GM12878 (cell line): ENCODE data around the gene SUCO. TPM values are rescaled to one million over a fixed set of nuclear protein-coding genes. Genes with fewer than 3 reads are reported as not detected.

Source experiments
- ATAC-seq: fragments of 200-7000 bp; cut with Tn5 transposase; 3 replicates; pipeline ENCODE4 v1.9.1; 2020; ENCODE audit warnings: mild to moderate bottlenecking, moderate library complexity
- BruUV-seq: library from RNA; stranded (reverse); fragments of 400-500 nt; replicated peaks from 2 replicates; lab custom pipeline; 2021; lab: Mats Ljungman, UMichigan
- CTCF ChIA-PET: fragments of 300-600 bp; sonication (Branson Sonifier 250); formaldehyde crosslinking; extraction: SDS; loops from one replicate; lab custom pipeline; 2021; ENCODE audit warnings: inconsistent platforms; lab: Yijun Ruan, JAX
- POLR2A ChIA-PET: fragments of 350-600 bp; formaldehyde crosslinking; extraction: SDS; loops from one replicate; lab custom pipeline; 2021; ENCODE audit warnings: inconsistent platforms; lab: Charles Lee
- RAD21 ChIA-PET: fragments of 300-600 bp; sonication (Branson Sonifier 250); formaldehyde crosslinking; loops from one replicate; lab custom pipeline; 2023; ENCODE audit warnings: antibody characterized with exemption; ENCODE audit not compliant: unreplicated experiment; lab: Charles Lee
- SMC1A ChIA-PET: fragments of 300-600 bp; sonication (Branson Sonifier 250); formaldehyde crosslinking; loops from one replicate; lab custom pipeline; 2023; ENCODE audit not compliant: unreplicated experiment, uncharacterized antibody; lab: Charles Lee
- DNase-seq: peaks from one replicate; pipeline ENCODE4 v3.0.0-alpha.2; 2011; ENCODE audit warnings: low read depth, low spot score
- FAIRE-seq: peaks from 3 replicates; lab custom pipeline; 2011; peaks lifted over from hg19 to GRCh38; lab: Jason Lieb, UNC
- H2AFZ ChIP-seq: 2 replicates; pipeline ENCODE4 v1.6.0; 2011; ENCODE audit warnings: low read depth, low read length, control low read depth; ENCODE audit not compliant: control insufficient read depth
- H3K27ac ChIP-seq: 2 replicates; pipeline ENCODE4 v1.5.1; 2011; ENCODE audit warnings: control low read depth; ENCODE audit not compliant: control insufficient read depth, insufficient read depth
- H3K27me3 ChIP-seq, 2 experiments: replicated peaks in 1 of 2; 2 replicates each; pipeline versions ENCODE4 v1.6.0 to v1.6.1; 2011; ENCODE audit warnings: low read length in 1 of 2; ENCODE audit not compliant: control insufficient read depth in 2 of 2, insufficient read depth in 2 of 2
- H3K36me3 ChIP-seq, 2 experiments: 2 replicates each; pipeline ENCODE4 v1.5.1; 2011; ENCODE audit warnings: low read length in 1 of 2; ENCODE audit not compliant: control insufficient read depth in 2 of 2, insufficient read depth in 2 of 2
- H3K4me1 ChIP-seq: 2 replicates; pipeline ENCODE4 v1.6.1; 2011; ENCODE audit warnings: mild to moderate bottlenecking, low read length, moderate library complexity, mixed read lengths; ENCODE audit not compliant: control insufficient read depth, insufficient read depth
- H3K4me2 ChIP-seq: 2 replicates; pipeline ENCODE4 v1.6.0; 2011; ENCODE audit warnings: control low read depth; ENCODE audit not compliant: control insufficient read depth, insufficient read depth
- H3K4me3 ChIP-seq: fragments of 200-600 bp; sonication (generic); 2 replicates; pipeline ENCODE4 v1.5.1; 2016
- H3K79me2 ChIP-seq: 2 replicates; pipeline ENCODE4 v1.6.0; 2011; ENCODE audit warnings: low read length; ENCODE audit not compliant: control insufficient read depth, insufficient read depth
- H3K9ac ChIP-seq: 2 replicates; pipeline ENCODE4 v1.8.0; 2011; ENCODE audit warnings: low read length, control low read depth, mixed read lengths; ENCODE audit not compliant: control insufficient read depth, insufficient read depth
- H3K9me3 ChIP-seq: replicated peaks from 3 replicates; pipeline ENCODE4 v1.5.1; 2011; ENCODE audit warnings: mild to moderate bottlenecking, low read length; ENCODE audit not compliant: control insufficient read depth, insufficient read depth
- H4K20me1 ChIP-seq: 2 replicates; pipeline ENCODE4 v1.6.0; 2011; ENCODE audit not compliant: control insufficient read depth, insufficient read depth
- BACH1 ChIP-seq: fragments of 450-650 bp; IDR thresholded peaks from 2 replicates; pipeline ENCODE4 v1.6.1; 2017; ENCODE audit warnings: mild to moderate bottlenecking, borderline replicate concordance
- CBFB ChIP-seq: IDR thresholded peaks from 2 replicates; pipeline ENCODE4 v1.6.1; 2016; ENCODE audit warnings: antibody characterized with exemption, low read depth
- CBX5 ChIP-seq: sonication (generic); IDR thresholded peaks from 2 replicates; pipeline ENCODE4 v1.6.1; 2016; ENCODE audit warnings: low read depth, moderate library complexity, mild to moderate bottlenecking, inconsistent platforms
- CREM ChIP-seq: IDR thresholded peaks from 2 replicates; pipeline ENCODE4 v1.6.1; 2014; ENCODE audit warnings: antibody characterized with exemption, low read depth
- EZH2 ChIP-seq: IDR thresholded peaks from 2 replicates; pipeline ENCODE4 v1.6.1; 2012; ENCODE audit warnings: low read depth, mild to moderate bottlenecking, control low read depth, inconsistent platforms, low read length, borderline replicate concordance; ENCODE audit not compliant: control insufficient read depth
- IKZF1 ChIP-seq: fragments of 450-650 bp; conservative IDR thresholded peaks from 2 replicates; pipeline ENCODE4 v1.6.1; 2017; ENCODE audit warnings: antibody characterized with exemption, mild to moderate bottlenecking
- KAT2A ChIP-seq: conservative IDR thresholded peaks from 2 replicates; pipeline ENCODE4 v1.6.1; 2011; ENCODE audit warnings: low read depth, low read length; ENCODE audit not compliant: control insufficient read depth
- NFXL1 ChIP-seq: fragments of 450-650 bp; IDR thresholded peaks from 2 replicates; pipeline ENCODE4 v1.6.1; 2017; ENCODE audit warnings: antibody characterized with exemption, mild to moderate bottlenecking, borderline replicate concordance
- NKRF ChIP-seq: fragments of 450-650 bp; conservative IDR thresholded peaks from 2 replicates; pipeline ENCODE4 v1.6.1; 2017; ENCODE audit warnings: mild to moderate bottlenecking, moderate library complexity
- PAX8 ChIP-seq: fragments of 450-650 bp; IDR thresholded peaks from 2 replicates; pipeline ENCODE4 v1.6.1; 2017; ENCODE audit warnings: mild to moderate bottlenecking, moderate library complexity
- POLR2AphosphoS5 ChIP-seq: IDR thresholded peaks from 2 replicates; pipeline ENCODE4 v1.6.1; 2011; ENCODE audit warnings: mild to moderate bottlenecking, low read length, inconsistent platforms
- TCF3 ChIP-seq: IDR thresholded peaks from 2 replicates; pipeline ENCODE4 v1.6.1; 2012; ENCODE audit warnings: low read depth, mild to moderate bottlenecking, low read length, borderline replicate concordance; ENCODE audit not compliant: insufficient read depth
- WRNIP1 ChIP-seq: IDR thresholded peaks from 2 replicates; pipeline ENCODE4 v1.6.1; 2011; ENCODE audit warnings: low read depth, low read length, improper control_type of control experiment, borderline replicate concordance
- ZNF384 ChIP-seq: IDR thresholded peaks from 2 replicates; pipeline ENCODE4 v1.6.1; 2012; ENCODE audit warnings: low read depth, mild to moderate bottlenecking, low read length, improper control_type of control experiment, borderline replicate concordance
- WGBS: methylation state at CpG from one replicate; pipeline ENCODE4 v1.1.6; 2016; ENCODE audit warnings: low lambda C conversion rate; ENCODE audit not compliant: insufficient replicate concordance, insufficient coverage; ENCODE audit errors: missing lambda C conversion rate; 5-methylcytosine and 5-hydroxymethylcytosine counted together
- in situ Hi-C: fragments of 300-500 bp; cut with MboI; formaldehyde crosslinking; loops from 9 replicates; pipeline ENCODE4 v1.14.3; 2018; ENCODE audit warnings: mixed read lengths
- intact Hi-C: fragments of 100-400 bp; cut with micrococcal nuclease; formaldehyde crosslinking; loops from one replicate; pipeline ENCODE4 v1.14.2; 2022; ENCODE audit not compliant: unreplicated experiment
- polyA plus RNA-seq, 11 experiments: library from polyadenylated mRNA; depleted of rRNA in 4 of 11; unstranded in 6 of 11; stranded (reverse) in 5 of 11; fragments of >200 nt; fragmentation: Nextera tagmentation in 4 of 11; fragmentation: Illumina TruSeq in 1 of 11; extraction: Ambion mirVana in 4 of 11; extraction: Trizol in 1 of 11; gene quantifications; 1 replicate in 1 of 11; 2 replicates in 10 of 11; pipeline versions ENCODE4 v1.2.1 to v1.2.3, GENCODE V29; 2011 to 2016; ENCODE audit warnings: inconsistent platforms in 2 of 11, missing spikeins in 2 of 11, low read depth in 1 of 11
- total RNA-seq, 4 experiments: library from RNA; depleted of rRNA in 3 of 4; stranded (reverse); fragments of >200 nt in 3 of 4; fragmentation: Illumina TruSeq in 1 of 4; extraction: Trizol in 1 of 4; gene quantifications; 2 replicates each; pipeline versions ENCODE4 v1.2.1 to v1.2.3, GENCODE V29; 2013 to 2021
- TF ChIP-seq, protein P1 (sequence below): IDR thresholded peaks from 2 replicates; pipeline ENCODE4 v1.6.1; 2012; ENCODE audit warnings: low read depth, low read length, improper control_type of control experiment
- TF ChIP-seq, protein P2 (sequence below): fragments of 450-650 bp; IDR thresholded peaks from 2 replicates; pipeline ENCODE4 v1.6.1; 2014; ENCODE audit warnings: mild to moderate bottlenecking
- TF ChIP-seq, protein P3 (sequence below): fragments of 450-650 bp; IDR thresholded peaks from 2 replicates; pipeline ENCODE4 v1.6.1; 2017; ENCODE audit warnings: mild to moderate bottlenecking
- TF ChIP-seq, protein P4 (sequence below): fragments of 450-650 bp; IDR thresholded peaks from 2 replicates; pipeline ENCODE4 v1.6.1; 2016; ENCODE audit warnings: mild to moderate bottlenecking

The SUCO gene
- total and polyA plus RNA-seq, 10 of the 15 experiments (the other 5 are each of a cell fraction or from before 2014, with no cell fraction given): 1.7 to 15.3 (median 8.4) TPM

- Histone ChIP-seq H3K27ac (no peak overlapping the region), H3K9ac (no peak overlapping the region), H3K36me3 (no peaks in the 10 kb centered on the region), H3K4me2 (no peak overlapping the region), H4K20me1 (no peaks in the 10 kb centered on the region), H2AFZ (no peak overlapping the region), H3K4me1 (no peaks in the 10 kb centered on the region), H3K79me2 (no peaks in the 10 kb centered on the region), H3K4me3 (no peak overlapping the region), H3K9me3 (no peaks in the 10 kb centered on the region), H3K27me3 (no peaks in the 10 kb centered on the region)
- ATAC-seq: no peak
- TF ChIP-seq POLR2AphosphoS5: no peak
- no peak for TF ChIP-seq NKRF
- TF ChIP-seq, protein P1, sequence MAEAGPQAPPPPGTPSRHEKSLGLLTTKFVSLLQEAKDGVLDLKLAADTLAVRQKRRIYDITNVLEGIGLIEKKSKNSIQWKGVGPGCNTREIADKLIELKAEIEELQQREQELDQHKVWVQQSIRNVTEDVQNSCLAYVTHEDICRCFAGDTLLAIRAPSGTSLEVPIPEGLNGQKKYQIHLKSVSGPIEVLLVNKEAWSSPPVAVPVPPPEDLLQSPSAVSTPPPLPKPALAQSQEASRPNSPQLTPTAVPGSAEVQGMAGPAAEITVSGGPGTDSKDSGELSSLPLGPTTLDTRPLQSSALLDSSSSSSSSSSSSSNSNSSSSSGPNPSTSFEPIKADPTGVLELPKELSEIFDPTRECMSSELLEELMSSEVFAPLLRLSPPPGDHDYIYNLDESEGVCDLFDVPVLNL: no peak
- no peak for TF ChIP-seq NFXL1
- TF ChIP-seq WRNIP1: no peak
- TF ChIP-seq EZH2: no peak
- TF ChIP-seq CBFB: no peak
- TF ChIP-seq, protein P2, sequence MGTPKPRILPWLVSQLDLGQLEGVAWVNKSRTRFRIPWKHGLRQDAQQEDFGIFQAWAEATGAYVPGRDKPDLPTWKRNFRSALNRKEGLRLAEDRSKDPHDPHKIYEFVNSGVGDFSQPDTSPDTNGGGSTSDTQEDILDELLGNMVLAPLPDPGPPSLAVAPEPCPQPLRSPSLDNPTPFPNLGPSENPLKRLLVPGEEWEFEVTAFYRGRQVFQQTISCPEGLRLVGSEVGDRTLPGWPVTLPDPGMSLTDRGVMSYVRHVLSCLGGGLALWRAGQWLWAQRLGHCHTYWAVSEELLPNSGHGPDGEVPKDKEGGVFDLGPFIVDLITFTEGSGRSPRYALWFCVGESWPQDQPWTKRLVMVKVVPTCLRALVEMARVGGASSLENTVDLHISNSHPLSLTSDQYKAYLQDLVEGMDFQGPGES: no peak
- no peak for TF ChIP-seq TCF3
- TF ChIP-seq, protein P3, sequence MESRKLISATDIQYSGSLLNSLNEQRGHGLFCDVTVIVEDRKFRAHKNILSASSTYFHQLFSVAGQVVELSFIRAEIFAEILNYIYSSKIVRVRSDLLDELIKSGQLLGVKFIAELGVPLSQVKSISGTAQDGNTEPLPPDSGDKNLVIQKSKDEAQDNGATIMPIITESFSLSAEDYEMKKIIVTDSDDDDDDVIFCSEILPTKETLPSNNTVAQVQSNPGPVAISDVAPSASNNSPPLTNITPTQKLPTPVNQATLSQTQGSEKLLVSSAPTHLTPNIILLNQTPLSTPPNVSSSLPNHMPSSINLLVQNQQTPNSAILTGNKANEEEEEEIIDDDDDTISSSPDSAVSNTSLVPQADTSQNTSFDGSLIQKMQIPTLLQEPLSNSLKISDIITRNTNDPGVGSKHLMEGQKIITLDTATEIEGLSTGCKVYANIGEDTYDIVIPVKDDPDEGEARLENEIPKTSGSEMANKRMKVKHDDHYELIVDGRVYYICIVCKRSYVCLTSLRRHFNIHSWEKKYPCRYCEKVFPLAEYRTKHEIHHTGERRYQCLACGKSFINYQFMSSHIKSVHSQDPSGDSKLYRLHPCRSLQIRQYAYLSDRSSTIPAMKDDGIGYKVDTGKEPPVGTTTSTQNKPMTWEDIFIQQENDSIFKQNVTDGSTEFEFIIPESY: no peak
- TF ChIP-seq PAX8: no peak
- TF ChIP-seq ZNF384: no peak
- no peak for TF ChIP-seq IKZF1
- TF ChIP-seq BACH1: no peak
- TF ChIP-seq CBX5: no peak
- TF ChIP-seq, protein P4, sequence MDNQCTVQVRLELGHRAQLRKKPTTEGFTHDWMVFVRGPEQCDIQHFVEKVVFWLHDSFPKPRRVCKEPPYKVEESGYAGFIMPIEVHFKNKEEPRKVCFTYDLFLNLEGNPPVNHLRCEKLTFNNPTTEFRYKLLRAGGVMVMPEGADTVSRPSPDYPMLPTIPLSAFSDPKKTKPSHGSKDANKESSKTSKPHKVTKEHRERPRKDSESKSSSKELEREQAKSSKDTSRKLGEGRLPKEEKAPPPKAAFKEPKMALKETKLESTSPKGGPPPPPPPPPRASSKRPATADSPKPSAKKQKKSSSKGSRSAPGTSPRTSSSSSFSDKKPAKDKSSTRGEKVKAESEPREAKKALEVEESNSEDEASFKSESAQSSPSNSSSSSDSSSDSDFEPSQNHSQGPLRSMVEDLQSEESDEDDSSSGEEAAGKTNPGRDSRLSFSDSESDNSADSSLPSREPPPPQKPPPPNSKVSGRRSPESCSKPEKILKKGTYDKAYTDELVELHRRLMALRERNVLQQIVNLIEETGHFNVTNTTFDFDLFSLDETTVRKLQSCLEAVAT: no peak
- TF ChIP-seq KAT2A: no peak
- no peak for TF ChIP-seq CREM
- SMC1A ChIA-PET: interaction anchor here (0.6 kb wide), 1 partner anchor 277 kb away, joined by 4 read pairs; no protein-coding TSS in a partner anchor
- DNase-seq: no peak
- CTCF ChIA-PET: no interaction called here
- POLR2A ChIA-PET: no interaction called here
- FAIRE-seq: no peak
- in situ Hi-C loops: no loop called here
- intact Hi-C loops: no loop called here
- BruUV-seq: no TSS peak
- 8% methylated on average over 1 of the region's 1 CpG for WGBS
- RAD21 ChIA-PET: no interaction called here
These were observed 124.6 kb downstream of the SUCO start for GRCh38 chr1:172657586-172657985.
